Natural killer cell treated with Interleukin-12 subunit alpha and Interleukin-12 subunit beta and Interleukin-15 and Interleukin-18, amount 100 ng/mL, for 72 hours (primary cell): ENCODE measurements around the gene FHIT. TPM values are rescaled to one million over a fixed set of nuclear protein-coding genes. Genes with fewer than 3 reads are reported as not detected.

Experiments
- ATAC-seq, 2 donors: fragments of 150-1000 bp; cut with Tn5 transposase in 1 of 2; sonication (Bioruptor Pico), chemical (Tn5 transposase) in 1 of 2; 2 replicates each; pipeline ENCODE4 v1.10.0; 2021
- DNase-seq: peaks from one replicate; pipeline ENCODE4 v3.0.0; 2022; ENCODE audit warnings: low spot score
- H3K27ac Mint-ChIP-seq, 2 donors: 1 replicate in 1 of 2; 2 replicates in 1 of 2; pipeline ENCODE4 v1.8.0; 2022; ENCODE audit warnings: mixed read lengths in 2 of 2, mild to moderate bottlenecking in 1 of 2, moderate library complexity in 1 of 2
- H3K27me3 Mint-ChIP-seq, 2 donors: 1 replicate in 1 of 2; 2 replicates in 1 of 2; pipeline ENCODE4 v1.8.0; 2022; ENCODE audit warnings: mixed read lengths in 2 of 2
- H3K36me3 Mint-ChIP-seq: one replicate; pipeline ENCODE4 v1.8.0; 2022; ENCODE audit warnings: mixed read lengths
- H3K4me1 Mint-ChIP-seq, 2 donors: 1 replicate in 1 of 2; 2 replicates in 1 of 2; pipeline ENCODE4 v1.8.0; 2022; ENCODE audit warnings: low read depth in 2 of 2, mixed read lengths in 2 of 2, mild to moderate bottlenecking in 1 of 2
- H3K4me3 Mint-ChIP-seq: one replicate; pipeline ENCODE4 v1.8.0; 2022; ENCODE audit warnings: mixed read lengths
- H3K9me3 Mint-ChIP-seq: 2 replicates; pipeline ENCODE4 v1.8.0; 2022; ENCODE audit warnings: mixed read lengths
- total RNA-seq, 2 donors: library from RNA; stranded (reverse); gene quantifications; one replicate each; pipeline ENCODE4 v1.2.3, GENCODE V29; 2022

Gene FHIT
- total RNA-seq, 2 donors from 2014 or later, result 2.4 to 3.0 TPM

DNA sequence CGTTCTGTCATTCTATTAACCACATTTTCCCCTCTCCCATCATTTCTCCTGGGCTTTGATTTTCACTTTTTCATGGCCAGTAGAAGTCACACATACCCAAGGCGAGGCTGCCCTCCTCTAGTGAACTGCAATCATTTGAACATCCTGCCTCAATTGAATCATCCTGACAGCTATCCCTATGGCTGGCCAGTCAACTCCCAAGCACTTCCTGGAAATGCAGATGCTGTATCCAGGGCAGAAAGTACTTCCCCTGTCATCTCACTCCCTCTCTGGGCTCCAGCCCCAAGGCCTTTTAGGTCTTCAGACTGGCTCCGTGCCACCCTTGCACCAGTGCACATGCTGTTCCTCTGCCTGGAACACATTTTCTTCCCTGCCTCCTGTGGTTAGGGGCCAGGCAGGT is 1463.1 kb downstream of the FHIT start:
- Mint-ChIP-seq H3K4me1 (peaks cover 23 to 31% of the 10 kb centered on the region in 2 donors), H3K4me3 (no peak overlapping the region), H3K27ac (peak overlapping the region in 1 of 2 donors; percentile 67), H3K27me3 (peaks cover 0 to 5% of the 10 kb centered on the region in 2 donors), H3K9me3 (no peaks in the 10 kb centered on the region), H3K36me3 (no peaks in the 10 kb centered on the region)
- ATAC-seq, result no peak
- no peak for DNase-seq

DNA sequence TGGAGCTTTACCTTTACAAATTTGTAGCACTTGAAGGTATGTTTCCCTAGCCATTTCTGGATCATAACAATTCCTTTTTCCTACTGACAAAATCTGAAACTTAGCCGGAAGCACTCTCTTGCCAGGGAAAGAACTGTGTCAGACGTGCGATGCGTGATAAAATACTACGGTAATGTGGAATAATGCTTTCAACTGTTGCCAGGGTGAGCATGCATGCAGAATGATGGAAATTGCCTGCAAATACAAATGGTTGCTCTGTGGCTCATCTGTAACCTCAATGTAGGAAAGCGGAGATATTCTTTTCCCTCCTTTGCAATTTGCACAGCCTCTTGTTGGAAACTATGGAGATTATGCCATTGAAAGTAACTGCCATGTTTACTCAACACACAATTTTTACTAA is 1464.9 kb downstream of the FHIT start:
- Mint-ChIP-seq H3K4me3 (no peak overlapping the region), H3K9me3 (no peaks in the 10 kb centered on the region), H3K4me1 (peaks cover 23 to 31% of the 10 kb centered on the region in 2 donors), H3K27me3 (peaks cover 0 to 5% of the 10 kb centered on the region in 2 donors), H3K36me3 (no peaks in the 10 kb centered on the region), H3K27ac (no peak overlapping the region)
- DNase-seq, result no peak
- ATAC-seq, result no peak

DNA sequence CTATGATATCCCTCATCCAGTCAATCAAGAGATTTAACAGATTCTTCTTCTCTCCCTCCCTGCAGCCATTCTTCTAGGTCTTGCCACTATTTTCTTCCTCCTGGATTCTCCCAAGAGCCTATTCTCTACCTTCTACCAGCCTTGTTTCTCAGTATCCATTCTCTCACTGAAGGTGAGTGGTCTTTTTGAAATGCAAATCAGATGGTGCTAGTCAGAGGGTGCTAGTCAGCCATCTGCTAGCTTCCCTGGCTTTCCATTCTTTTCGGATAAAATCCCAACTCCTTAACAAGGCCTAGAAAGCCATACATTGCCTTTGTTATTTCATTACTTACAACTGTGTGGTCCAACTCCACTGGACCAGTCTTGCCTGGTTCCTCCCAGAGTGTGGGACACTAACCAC is 1467.1 kb downstream of the FHIT start:
- Mint-ChIP-seq H3K4me3 (peak overlapping the region; percentile 40), H3K27ac (peak overlapping the region in 1 of 2 donors; percentile 86), H3K27me3 (peaks cover 0 to 5% of the 10 kb centered on the region in 2 donors), H3K9me3 (no peaks in the 10 kb centered on the region), H3K36me3 (no peaks in the 10 kb centered on the region), H3K4me1 (peaks cover 16 to 23% of the 10 kb centered on the region in 2 donors)
- DNase-seq, result no peak
- ATAC-seq, result no peak

GRCh38 chr3:59783468-59783988 is 1467.7 kb downstream of the FHIT start:
- Mint-ChIP-seq H3K9me3 (no peaks in the 10 kb centered on the region), H3K4me3 (peak overlapping the region; percentile 54), H3K36me3 (no peaks in the 10 kb centered on the region), H3K4me1 (peaks cover 16 to 23% of the 10 kb centered on the region in 2 donors), H3K27me3 (peaks cover 0 to 4% of the 10 kb centered on the region in 2 donors), H3K27ac (peak overlapping the region in 1 of 2 donors; percentile 55)
- peak; percentile 88 to 93 for ATAC-seq
- DNase-seq, result peak; percentile 77

- Mint-ChIP-seq H3K4me1 (peaks cover 21 to 24% of the 10 kb centered on the region in 2 donors), H3K27me3 (no peaks in the 10 kb centered on the region), H3K27ac (peak overlapping the region in 1 of 2 donors; percentile 55), H3K9me3 (no peaks in the 10 kb centered on the region), H3K4me3 (no peak overlapping the region), H3K36me3 (no peaks in the 10 kb centered on the region)
- no peak for ATAC-seq
- no peak for DNase-seq
These were observed 1468.6 kb downstream of the FHIT start for GRCh38 chr3:59782664-59783063.

GRCh38 chr3:59780209-59780608 is 1471.0 kb downstream of the FHIT start:
- Mint-ChIP-seq H3K27ac (no peak overlapping the region), H3K4me1 (peaks cover 29 to 32% of the 10 kb centered on the region in 2 donors), H3K4me3 (no peak overlapping the region), H3K36me3 (no peaks in the 10 kb centered on the region), H3K9me3 (no peaks in the 10 kb centered on the region), H3K27me3 (no peaks in the 10 kb centered on the region)
- DNase-seq (no peak), ATAC-seq (no peak)

- H3K27ac Mint-ChIP-seq, result no peak overlapping the region
- H3K27me3 Mint-ChIP-seq, result peaks cover 0 to 3% of the 10 kb centered on the region in 2 donors
- no peak for ATAC-seq
- H3K9me3 Mint-ChIP-seq, result no peaks in the 10 kb centered on the region
- no peak for DNase-seq
- H3K4me1 Mint-ChIP-seq, result peaks cover 24 to 30% of the 10 kb centered on the region in 2 donors
- H3K36me3 Mint-ChIP-seq, result no peaks in the 10 kb centered on the region
- no peak overlapping the region for H3K4me3 Mint-ChIP-seq
These were observed 1472.0 kb downstream of the FHIT start for GRCh38 chr3:59779260-59779659.

DNA sequence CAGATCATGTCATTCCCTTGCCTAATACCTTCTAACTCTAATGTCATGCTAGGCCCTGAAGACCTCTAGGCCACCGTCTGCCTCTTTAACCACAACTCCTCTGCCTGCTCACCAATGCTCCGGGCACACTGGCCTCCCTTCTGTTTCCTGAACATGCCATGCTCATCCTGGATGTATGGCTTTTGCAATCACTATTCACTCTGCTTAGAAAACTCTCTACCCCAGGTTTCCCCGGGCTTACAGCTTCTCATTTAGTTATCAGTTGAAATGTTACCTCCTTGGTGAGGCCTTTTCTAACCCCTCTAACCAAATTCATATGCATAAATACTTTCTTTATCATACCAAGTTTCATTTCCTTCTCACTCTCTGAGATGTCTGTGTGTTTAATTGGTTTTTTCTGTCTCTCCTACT is 1473.6 kb downstream of the FHIT start:
- DNase-seq, result no peak
- no peak overlapping the region for H3K27ac Mint-ChIP-seq
- no peaks in the 10 kb centered on the region for H3K9me3 Mint-ChIP-seq
- H3K4me1 Mint-ChIP-seq, result peaks cover 24 to 29% of the 10 kb centered on the region in 2 donors
- peaks cover 0 to 6% of the 10 kb centered on the region in 2 donors for H3K27me3 Mint-ChIP-seq
- no peak for ATAC-seq
- H3K4me3 Mint-ChIP-seq, result no peak overlapping the region
- no peaks in the 10 kb centered on the region for H3K36me3 Mint-ChIP-seq

DNA sequence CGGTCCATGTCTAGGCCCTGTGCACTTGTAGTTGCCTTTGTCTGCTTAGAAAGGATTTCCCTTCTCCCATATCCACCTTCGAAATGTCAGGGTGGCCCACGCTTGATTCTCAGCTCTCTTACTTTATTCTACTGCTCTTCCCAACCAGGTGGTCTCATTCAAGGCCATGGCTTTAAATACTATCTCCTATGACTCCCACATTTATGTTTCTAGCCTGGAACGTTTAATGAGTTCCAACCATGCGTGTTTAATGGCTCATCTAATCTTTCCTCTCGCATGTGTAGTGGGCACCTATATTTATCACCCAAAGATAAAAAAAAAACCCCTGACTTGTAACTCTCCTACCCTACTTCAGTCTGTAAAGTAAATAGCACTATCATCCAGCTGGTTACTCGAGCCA is 1474.2 kb downstream of the FHIT start:
- ATAC-seq (no peak), DNase-seq (no peak)
- Mint-ChIP-seq H3K4me1 (peaks cover 31 to 35% of the 10 kb centered on the region in 2 donors), H3K27ac (no peak overlapping the region), H3K27me3 (peaks cover 0 to 8% of the 10 kb centered on the region in 2 donors), H3K36me3 (no peaks in the 10 kb centered on the region), H3K9me3 (no peaks in the 10 kb centered on the region), H3K4me3 (no peak overlapping the region)

DNA sequence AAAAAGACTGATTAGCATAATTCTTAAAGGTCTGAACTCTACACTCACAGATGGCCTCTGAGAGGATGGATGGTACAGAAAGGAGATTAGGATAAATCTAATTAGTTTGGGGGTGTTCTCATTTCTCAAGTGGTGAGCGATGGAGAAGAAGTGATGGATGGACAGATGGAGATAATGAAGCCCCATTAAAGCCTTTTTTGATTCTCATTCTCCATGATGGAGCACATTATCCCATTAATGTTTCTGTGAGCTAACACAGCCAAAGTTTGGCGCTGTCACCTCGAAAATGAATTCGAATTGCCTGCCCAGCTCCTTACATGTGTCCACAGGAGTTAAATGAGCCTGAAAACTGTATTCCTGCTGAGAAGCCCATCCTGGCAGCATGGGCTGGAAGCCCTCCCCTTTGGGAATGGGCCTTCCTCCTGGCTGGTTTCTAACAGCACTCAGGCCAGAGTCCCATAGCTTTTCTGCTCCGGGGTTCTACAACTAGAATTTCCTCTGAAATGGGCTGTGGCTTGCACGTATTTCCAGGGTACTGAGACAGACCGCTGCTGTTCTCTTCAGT is 1475.4 kb downstream of the FHIT start:
- no peak for ATAC-seq
- Mint-ChIP-seq H3K27me3 (peaks cover 3 to 13% of the 10 kb centered on the region in 2 donors), H3K4me1 (peaks cover 35 to 42% of the 10 kb centered on the region in 2 donors), H3K27ac (no peak overlapping the region), H3K36me3 (no peaks in the 10 kb centered on the region), H3K9me3 (no peaks in the 10 kb centered on the region), H3K4me3 (no peak overlapping the region)
- DNase-seq, result no peak

GRCh38 chr3:59775106-59775505 is 1476.1 kb downstream of the FHIT start:
- Mint-ChIP-seq H3K9me3 (no peaks in the 10 kb centered on the region), H3K4me1 (peaks cover 35 to 42% of the 10 kb centered on the region in 2 donors), H3K27me3 (peaks cover 11 to 14% of the 10 kb centered on the region in 2 donors), H3K36me3 (no peaks in the 10 kb centered on the region), H3K27ac (no peak overlapping the region), H3K4me3 (no peak overlapping the region)
- no peak for ATAC-seq
- DNase-seq, result no peak

DNA sequence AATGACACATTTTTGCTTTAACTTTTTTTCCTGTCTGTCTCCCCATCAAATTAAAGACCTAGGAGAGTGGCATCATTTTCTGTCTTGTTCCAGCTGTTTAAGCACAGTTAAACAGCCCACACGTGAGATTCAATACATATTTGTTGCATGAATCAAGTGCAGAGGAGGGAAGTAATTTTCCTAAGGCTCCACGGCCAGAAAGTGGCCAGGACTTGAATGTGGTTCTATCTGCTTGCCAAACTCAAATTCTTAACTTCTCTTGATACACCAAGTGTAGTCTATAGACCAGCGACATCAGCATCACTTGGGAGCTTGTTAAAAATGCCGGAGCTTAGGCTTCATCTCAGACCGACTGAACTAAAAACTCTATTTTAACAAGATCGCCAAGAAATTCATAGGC is 1476.6 kb downstream of the FHIT start:
- Mint-ChIP-seq H3K4me3 (no peak overlapping the region), H3K9me3 (no peaks in the 10 kb centered on the region), H3K4me1 (peaks cover 35 to 42% of the 10 kb centered on the region in 2 donors), H3K27me3 (peaks cover 13 to 14% of the 10 kb centered on the region in 2 donors), H3K27ac (no peak overlapping the region), H3K36me3 (no peaks in the 10 kb centered on the region)
- no peak for DNase-seq
- ATAC-seq, result no peak

DNA sequence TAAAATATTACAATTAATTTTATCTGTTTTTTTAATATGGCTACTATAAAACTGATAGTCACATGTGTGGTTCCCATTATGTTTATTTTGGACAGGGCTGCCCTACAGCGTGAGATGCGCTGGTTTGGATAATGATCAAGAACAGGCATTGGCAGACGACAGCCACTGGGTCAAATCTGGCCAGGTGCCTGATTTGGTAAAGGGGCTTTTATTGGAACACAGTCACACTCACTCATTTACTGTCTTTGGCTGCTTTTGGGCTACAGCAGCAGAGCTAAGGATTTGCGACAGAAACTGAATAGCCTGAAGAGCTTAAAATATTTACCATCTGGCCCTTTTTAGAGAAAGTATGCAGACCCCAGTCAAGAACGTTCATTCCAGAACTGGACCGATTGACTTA is 1477.3 kb downstream of the FHIT start:
- no peak overlapping the region for H3K27ac Mint-ChIP-seq
- H3K36me3 Mint-ChIP-seq, result no peaks in the 10 kb centered on the region
- peaks cover 35 to 42% of the 10 kb centered on the region in 2 donors for H3K4me1 Mint-ChIP-seq
- no peaks in the 10 kb centered on the region for H3K9me3 Mint-ChIP-seq
- H3K27me3 Mint-ChIP-seq, result peaks cover 13 to 14% of the 10 kb centered on the region in 2 donors
- H3K4me3 Mint-ChIP-seq, result no peak overlapping the region
- ATAC-seq (no peak), DNase-seq (no peak)

- H3K4me3 Mint-ChIP-seq, result peak overlapping the region; percentile 24
- no peaks in the 10 kb centered on the region for H3K9me3 Mint-ChIP-seq
- H3K36me3 Mint-ChIP-seq, result no peaks in the 10 kb centered on the region
- peaks cover 13 to 14% of the 10 kb centered on the region in 2 donors for H3K27me3 Mint-ChIP-seq
- DNase-seq, result no peak
- peaks cover 31 to 37% of the 10 kb centered on the region in 2 donors for H3K4me1 Mint-ChIP-seq
- peak; percentile 62 to 69 for ATAC-seq
- no peak overlapping the region for H3K27ac Mint-ChIP-seq
These were observed 1478.5 kb downstream of the FHIT start for GRCh38 chr3:59772416-59773408.
